K562 (cell line): ENCODE results near the gene SLC16A10.

Source experiments
- BRF1 ChIP-seq: IDR thresholded peaks from 3 replicates; pipeline ENCODE4 v1.6.1; 2011; ENCODE audit warnings: borderline replicate concordance, mild to moderate bottlenecking; ENCODE audit not compliant: insufficient read length; ENCODE audit errors: extremely low read depth
- COPS2 ChIP-seq: fragments of 450-650 bp; conservative IDR thresholded peaks from 2 replicates; pipeline ENCODE4 v1.6.1; 2016; ENCODE audit warnings: mild to moderate bottlenecking, moderate library complexity
- E2F1 ChIP-seq: sonication (generic); formaldehyde crosslinking; IDR thresholded peaks from 2 replicates; pipeline ENCODE4 v1.8.1; 2023; ENCODE audit warnings: mild to moderate bottlenecking, missing genetic modification reagents, moderate library complexity
- NFYB ChIP-seq: IDR thresholded peaks from 2 replicates; pipeline ENCODE4 v1.6.1; 2011; ENCODE audit warnings: mild to moderate bottlenecking, moderate library complexity; ENCODE audit not compliant: insufficient read length; ENCODE audit errors: extremely low read depth
- PHF20 ChIP-seq: fragments of 450-650 bp; IDR thresholded peaks from 2 replicates; pipeline ENCODE4 v1.6.1; 2018; ENCODE audit not compliant: partially characterized antibody
- RAD21 ChIP-seq, 2 experiments: fragments of 250-450 bp in 1 of 2; fragments of 450-650 bp in 1 of 2; sonication (Bioruptor Pico) in 1 of 2; formaldehyde crosslinking in 1 of 2; IDR thresholded peaks in 1 of 2; conservative IDR thresholded peaks in 1 of 2; 2 replicates each; pipeline versions ENCODE4 v1.4.0 to v1.8.0; 2020 to 2022; ENCODE audit warnings: mild to moderate bottlenecking in 2 of 2, moderate library complexity in 1 of 2
- RAD51 ChIP-seq: fragments of 450-650 bp; IDR thresholded peaks from 2 replicates; pipeline ENCODE4 v1.7.1; 2016; ENCODE audit warnings: low read depth, mild to moderate bottlenecking, borderline replicate concordance
- SREBF2 ChIP-seq: sonication (generic); formaldehyde crosslinking; IDR thresholded peaks from 2 replicates; pipeline ENCODE4 v1.4.0; 2020; ENCODE audit warnings: mild to moderate bottlenecking, missing genetic modification reagents
- ZNF253 ChIP-seq: fragments of 250-450 bp; sonication (Bioruptor Pico); conservative IDR thresholded peaks from 2 replicates; pipeline ENCODE4 v1.6.1; 2021; ENCODE audit warnings: mild to moderate bottlenecking
- ZNF584 ChIP-seq: fragments of 200-800 bp; sonication (Bioruptor generic); IDR thresholded peaks from 2 replicates; pipeline ENCODE4 v1.6.1; 2016; ENCODE audit warnings: low read depth, mild to moderate bottlenecking, missing genetic modification characterization, missing compliant biosample characterization
- ZNF717 ChIP-seq: fragments of 250-450 bp; sonication (Bioruptor Pico); IDR thresholded peaks from 2 replicates; pipeline ENCODE4 v1.5.0; 2021
- TF ChIP-seq, protein P1 (sequence below): fragments of 250-450 bp; sonication (Bioruptor Pico); IDR thresholded peaks from 2 replicates; pipeline ENCODE4 v1.4.0; 2020
- TF ChIP-seq, protein P2 (sequence below): sonication (generic); formaldehyde crosslinking; IDR thresholded peaks from 2 replicates; pipeline ENCODE4 v1.8.0; 2022; ENCODE audit warnings: missing genetic modification reagents, mild to moderate bottlenecking, moderate library complexity, borderline replicate concordance

- TF ChIP-seq ZNF584 (CRISPR knock-in tag) (no peak), ZNF717 (CRISPR knock-in tag) (no peak), BRF1 (no peak), COPS2 (no peak), RAD51 (no peak), E2F1 (CRISPR knock-in tag) (no peak), PHF20 (no peak), ZNF253 (CRISPR knock-in tag) (no peak), NFYB (no peak), SREBF2 (CRISPR knock-in tag) (no peak), RAD21 (CRISPR knock-in tag; conservative IDR thresholded peaks at IDR 0.05 in 1 of 2, IDR thresholded peaks at IDR 0.05 in 1 of 2) (no peak)
- TF ChIP-seq, protein P1, sequence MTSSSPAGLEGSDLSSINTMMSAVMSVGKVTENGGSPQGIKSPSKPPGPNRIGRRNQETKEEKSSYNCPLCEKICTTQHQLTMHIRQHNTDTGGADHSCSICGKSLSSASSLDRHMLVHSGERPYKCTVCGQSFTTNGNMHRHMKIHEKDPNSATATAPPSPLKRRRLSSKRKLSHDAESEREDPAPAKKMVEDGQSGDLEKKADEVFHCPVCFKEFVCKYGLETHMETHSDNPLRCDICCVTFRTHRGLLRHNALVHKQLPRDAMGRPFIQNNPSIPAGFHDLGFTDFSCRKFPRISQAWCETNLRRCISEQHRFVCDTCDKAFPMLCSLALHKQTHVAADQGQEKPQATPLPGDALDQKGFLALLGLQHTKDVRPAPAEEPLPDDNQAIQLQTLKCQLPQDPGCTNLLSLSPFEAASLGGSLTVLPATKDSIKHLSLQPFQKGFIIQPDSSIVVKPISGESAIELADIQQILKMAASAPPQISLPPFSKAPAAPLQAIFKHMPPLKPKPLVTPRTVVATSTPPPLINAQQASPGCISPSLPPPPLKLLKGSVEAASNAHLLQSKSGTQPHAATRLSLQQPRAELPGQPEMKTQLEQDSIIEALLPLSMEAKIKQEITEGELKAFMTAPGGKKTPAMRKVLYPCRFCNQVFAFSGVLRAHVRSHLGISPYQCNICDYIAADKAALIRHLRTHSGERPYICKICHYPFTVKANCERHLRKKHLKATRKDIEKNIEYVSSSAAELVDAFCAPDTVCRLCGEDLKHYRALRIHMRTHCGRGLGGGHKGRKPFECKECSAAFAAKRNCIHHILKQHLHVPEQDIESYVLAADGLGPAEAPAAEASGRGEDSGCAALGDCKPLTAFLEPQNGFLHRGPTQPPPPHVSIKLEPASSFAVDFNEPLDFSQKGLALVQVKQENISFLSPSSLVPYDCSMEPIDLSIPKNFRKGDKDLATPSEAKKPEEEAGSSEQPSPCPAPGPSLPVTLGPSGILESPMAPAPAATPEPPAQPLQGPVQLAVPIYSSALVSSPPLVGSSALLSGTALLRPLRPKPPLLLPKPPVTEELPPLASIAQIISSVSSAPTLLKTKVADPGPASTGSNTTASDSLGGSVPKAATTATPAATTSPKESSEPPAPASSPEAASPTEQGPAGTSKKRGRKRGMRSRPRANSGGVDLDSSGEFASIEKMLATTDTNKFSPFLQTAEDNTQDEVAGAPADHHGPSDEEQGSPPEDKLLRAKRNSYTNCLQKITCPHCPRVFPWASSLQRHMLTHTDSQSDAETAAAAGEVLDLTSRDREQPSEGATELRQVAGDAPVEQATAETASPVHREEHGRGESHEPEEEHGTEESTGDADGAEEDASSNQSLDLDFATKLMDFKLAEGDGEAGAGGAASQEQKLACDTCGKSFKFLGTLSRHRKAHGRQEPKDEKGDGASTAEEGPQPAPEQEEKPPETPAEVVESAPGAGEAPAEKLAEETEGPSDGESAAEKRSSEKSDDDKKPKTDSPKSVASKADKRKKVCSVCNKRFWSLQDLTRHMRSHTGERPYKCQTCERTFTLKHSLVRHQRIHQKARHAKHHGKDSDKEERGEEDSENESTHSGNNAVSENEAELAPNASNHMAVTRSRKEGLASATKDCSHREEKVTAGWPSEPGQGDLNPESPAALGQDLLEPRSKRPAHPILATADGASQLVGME (CRISPR knock-in tag): no peak
- TF ChIP-seq, protein P2, sequence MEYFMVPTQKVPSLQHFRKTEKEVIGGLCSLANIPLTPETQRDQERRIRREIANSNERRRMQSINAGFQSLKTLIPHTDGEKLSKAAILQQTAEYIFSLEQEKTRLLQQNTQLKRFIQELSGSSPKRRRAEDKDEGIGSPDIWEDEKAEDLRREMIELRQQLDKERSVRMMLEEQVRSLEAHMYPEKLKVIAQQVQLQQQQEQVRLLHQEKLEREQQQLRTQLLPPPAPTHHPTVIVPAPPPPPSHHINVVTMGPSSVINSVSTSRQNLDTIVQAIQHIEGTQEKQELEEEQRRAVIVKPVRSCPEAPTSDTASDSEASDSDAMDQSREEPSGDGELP (CRISPR knock-in tag): no peak
Observed at GRCh38 chr6:111195656-111196055, 108.4 kb downstream of the SLC16A10 start.
